Measurements from ENCODE around the gene ZNF581.

- TF ChIP-seq CTCF (IDR thresholded peaks at IDR 0.05) = no peak
- TF ChIP-seq POLR2AphosphoS5 (IDR thresholded peaks at IDR 0.05) = no peak
Observed at GRCh38 chr19:55642153-55643002, 1.1 kb upstream of the ZNF581 start.

Data from suprapubic skin (tissue), 3 donors.